ENCODE results near the gene LAMC1. TPM values are rescaled to one million over a fixed set of nuclear protein-coding genes. Genes with fewer than 3 reads are reported as not detected.
A peak's percentile ranks its signal among the peaks of the same experiment; 100 is the strongest.

LAMC1 gene
- total and polyA plus RNA-seq, 2 of the 4 experiments (the other 2 are of a cell fraction) = 249 to 394 TPM

DNA sequence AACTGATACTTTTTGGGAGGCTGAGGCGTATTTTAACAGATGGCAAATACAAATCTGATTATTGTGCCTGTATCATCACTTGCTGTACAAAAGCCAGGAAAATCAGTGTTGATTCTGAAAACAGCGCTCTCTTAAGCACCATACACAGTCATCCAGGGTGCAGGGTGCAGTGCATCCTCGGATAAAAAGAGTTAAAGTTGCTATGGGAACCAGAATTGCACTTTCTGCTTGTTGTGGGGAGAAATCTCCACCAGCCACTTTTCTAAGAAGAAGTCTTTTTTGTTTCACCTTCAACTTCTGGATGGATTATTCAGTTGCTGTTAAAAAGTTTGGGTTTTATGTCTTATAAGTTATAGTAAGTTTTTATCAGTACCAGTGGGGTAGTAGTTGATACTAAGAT lies 3.8 kb downstream of the LAMC1 start:
- H3K9ac ChIP-seq (ENCODE audit: low read depth, low read length) = no peak overlapping the region
- BruUV-seq (replicated peaks) = no TSS peak

More for the DNA sequence above, 3.8 kb downstream of the LAMC1 start:
- Histone ChIP-seq H3K56ac (ENCODE audit: extremely low read depth, insufficient read depth, low read length) (no peak overlapping the region), H4K91ac (ENCODE audit: insufficient read depth, low read depth, low read length) (no peak overlapping the region), H3K4me1 (ENCODE audit: control insufficient read depth, insufficient read depth, low read length) (peaks cover 15% of the 10 kb centered on the region), H2BK120ac (ENCODE audit: low read depth, low read length) (no peak overlapping the region), H2AK5ac (ENCODE audit: low read depth, low read length) (no peak overlapping the region), H2BK20ac (ENCODE audit: low read depth, low read length) (no peak overlapping the region), H4K8ac (ENCODE audit: low read depth in 2 of 2, low read length in 2 of 2) (no peak overlapping the region), H3K23ac (ENCODE audit: low read depth, low read length) (peak overlapping the region; percentile 72; the same call in 1 of the 2 replicates), H3K14ac (replicated peaks; ENCODE audit: low read depth, low read length) (no peak overlapping the region), H3K36me3 (ENCODE audit: control insufficient read depth, insufficient read depth, low read length) (peaks cover 4% of the 10 kb centered on the region; the same call in 1 of the 2 replicates), H3K4me3 (ENCODE audit: insufficient read depth, low read depth, low read length) (no peak overlapping the region), H3K4me2 (ENCODE audit: low read depth, low read length) (peak overlapping the region; percentile 80), H3K79me1 (ENCODE audit: low read depth in 1 of 2, low read length in 2 of 2) (peaks cover 4 to 44% of the 10 kb centered on the region in 2 experiments; a peak in 2 of 4 replicates), H3K4ac (ENCODE audit: low read depth, low read length) (0 out of 2 replicates have a peak overlapping the region, but pooled peaks have one; percentile 3), H2BK5ac (ENCODE audit: low read depth, low read length, poor library complexity, severe bottlenecking) (no peak overlapping the region), H4K20me1 (ENCODE audit: insufficient read depth, low read length) (peaks cover 70% of the 10 kb centered on the region), H4K5ac (ENCODE audit: low read depth, low read length) (no peak overlapping the region), H2BK15ac (ENCODE audit: low read depth, low read length) (no peak overlapping the region), H3K27me3 (ENCODE audit: control insufficient read depth, insufficient read depth, low read length) (no peaks in the 10 kb centered on the region), H3K27ac (ENCODE audit: insufficient read depth, low read length) (no peak overlapping the region), H3K9me1 (ENCODE audit: insufficient read depth, low read length) (peaks cover 16% of the 10 kb centered on the region), H3K9me3 (ENCODE audit: control insufficient read depth, insufficient read depth, low read length) (no peaks in the 10 kb centered on the region), H2AFZ (replicated peaks; ENCODE audit: low read length, poor library complexity) (no peak overlapping the region), H2AK9ac (replicated peaks; ENCODE audit: low read depth, low read length, poor library complexity) (no peak overlapping the region), H3K18ac (ENCODE audit: low read depth, low read length) (peak overlapping the region; percentile 12; the same call in 1 of the 2 replicates)
- DNase-seq (no peak), ATAC-seq (ENCODE audit: low read depth) (no peak)
- ChIA-PET CTCF (interaction anchor here (1.1 kb wide), 1 partner anchor 108 kb away, joined by 3 read pairs; no protein-coding TSS in a partner anchor), POLR2A (ENCODE audit: unreplicated experiment) (no interaction called here)
- dilution Hi-C loops (cut with HindIII; ENCODE audit: low sequenced_read_pairs, unreplicated experiment) = no loop called here
- peak; percentile 19; the same call in 1 of the 2 replicates for TF ChIP-seq POLR2A (IDR thresholded peaks at IDR 0.05; ENCODE audit: low read depth, low read length)
- no peak for TF ChIP-seq CEBPB (IDR thresholded peaks at IDR 0.05; ENCODE audit: low read depth, low read length)
- intact Hi-C loops (cut with micrococcal nuclease) = no loop called here
- in situ Hi-C loops (cut with MboI; ENCODE audit: low sequenced_read_pairs) = loop anchor here (10.0 kb wide), 1 partner anchor 208 kb away; no protein-coding TSS in a partner anchor
- no CpG with 5 or more reads among the region's 3 CpGs for WGBS, 2 experiments (ENCODE audit: extremely low coverage in 2 of 2, insufficient read length in 1 of 2)

Data from IMR-90 (cell line).